GM23248 (cell line): Measurements from ENCODE around the gene ITGA4. TPM values are rescaled to one million over a fixed set of nuclear protein-coding genes. Genes with fewer than 3 reads are reported as not detected.

Experiments
- DNase-seq: peaks from one replicate; pipeline ENCODE4 v3.0.0-alpha.2; 2015
- H2AFZ ChIP-seq: fragments of 200-600 bp; sonication (generic); 2 replicates; pipeline ENCODE4 v1.6.1; 2016; ENCODE audit warnings: antibody characterized with exemption
- H3F3A ChIP-seq: fragments of 200-600 bp; sonication (generic); 2 replicates; pipeline ENCODE4 v1.6.1; 2016; ENCODE audit warnings: mild to moderate bottlenecking, antibody characterized with exemption, mixed run types; ENCODE audit not compliant: insufficient read depth
- H3K27ac ChIP-seq: fragments of 200-600 bp; sonication (generic); 2 replicates; pipeline ENCODE4 v1.5.1; 2016; ENCODE audit warnings: mild to moderate bottlenecking
- H3K27me3 ChIP-seq: fragments of 200-600 bp; sonication (generic); replicated peaks from 2 replicates; pipeline ENCODE4 v1.6.1; 2016; ENCODE audit warnings: mild to moderate bottlenecking; ENCODE audit not compliant: insufficient read depth
- H3K36me3 ChIP-seq: fragments of 200-600 bp; sonication (generic); 2 replicates; pipeline ENCODE4 v1.6.1; 2016; ENCODE audit warnings: low read depth, mild to moderate bottlenecking
- H3K4me1 ChIP-seq: fragments of 200-600 bp; sonication (generic); 2 replicates; pipeline ENCODE4 v1.6.1; 2016; ENCODE audit warnings: mild to moderate bottlenecking; ENCODE audit not compliant: insufficient read depth
- H3K4me2 ChIP-seq: fragments of 200-600 bp; sonication (generic); one replicate; pipeline ENCODE4 v1.6.1; 2016; ENCODE audit warnings: mild to moderate bottlenecking; ENCODE audit not compliant: unreplicated experiment
- H3K4me3 ChIP-seq: fragments of 200-600 bp; sonication (generic); 2 replicates; pipeline ENCODE4 v1.5.1; 2016; ENCODE audit warnings: mild to moderate bottlenecking
- H3K79me2 ChIP-seq: fragments of 200-600 bp; sonication (generic); 2 replicates; pipeline ENCODE4 v1.6.1; 2016; ENCODE audit warnings: mild to moderate bottlenecking; ENCODE audit not compliant: insufficient read depth
- H3K9ac ChIP-seq: fragments of 200-600 bp; sonication (generic); 2 replicates; pipeline ENCODE4 v1.6.1; 2016; ENCODE audit warnings: mild to moderate bottlenecking
- H3K9me2 ChIP-seq: fragments of 200-600 bp; sonication (generic); 2 replicates; pipeline ENCODE4 v1.6.1; 2016; ENCODE audit warnings: mixed run types, mild to moderate bottlenecking, moderate library complexity; ENCODE audit not compliant: insufficient read depth
- H3K9me3 ChIP-seq: fragments of 200-600 bp; sonication (generic); one replicate; pipeline ENCODE4 v1.6.1; 2017; ENCODE audit warnings: low read depth
- H4K20me1 ChIP-seq: fragments of 200-600 bp; sonication (generic); 2 replicates; pipeline ENCODE4 v1.6.0; 2016; ENCODE audit not compliant: insufficient read depth
- EZH2 ChIP-seq: fragments of 200-600 bp; sonication (generic); IDR thresholded peaks from 2 replicates; pipeline ENCODE4 v1.6.1; 2018; ENCODE audit warnings: antibody characterized with exemption, mild to moderate bottlenecking; ENCODE audit not compliant: insufficient read depth, poor library complexity, severe bottlenecking
- EZH2phosphoT487 ChIP-seq: fragments of 200-600 bp; sonication (generic); IDR thresholded peaks from 2 replicates; pipeline ENCODE4 v1.6.1; 2018; ENCODE audit warnings: antibody characterized with exemption, moderate library complexity, mild to moderate bottlenecking, low read depth; ENCODE audit not compliant: insufficient read depth
- WGBS, 2 experiments: methylation state at CpG; one replicate each; pipeline ENCODE4 v1.1.6; 2015 to 2017; ENCODE audit warnings: low lambda C conversion rate in 2 of 2, low coverage in 1 of 2; ENCODE audit errors: missing lambda C conversion rate in 2 of 2; 5-methylcytosine and 5-hydroxymethylcytosine counted together
- in situ Hi-C: fragments of 300-500 bp; cut with MboI; formaldehyde crosslinking; loops from 2 replicates; pipeline ENCODE4 v1.15.0; 2020
- polyA plus RNA-seq: library from polyadenylated mRNA; unstranded; fragments of >200 nt; fragmentation: Nextera tagmentation; extraction: Ambion mirVana; gene quantifications from 2 replicates; pipeline ENCODE4 v1.2.1, GENCODE V29; 2016
- total RNA-seq: library from RNA; depleted of rRNA; stranded (reverse); fragments of >200 nt; shearing (Covaris generic); gene quantifications from 2 replicates; pipeline ENCODE4 v1.2.3, GENCODE V29; 2014

Gene ITGA4
- total and polyA plus RNA-seq, 2 experiments from 2014 or later, result 26.3 to 33.3 TPM

DNA sequence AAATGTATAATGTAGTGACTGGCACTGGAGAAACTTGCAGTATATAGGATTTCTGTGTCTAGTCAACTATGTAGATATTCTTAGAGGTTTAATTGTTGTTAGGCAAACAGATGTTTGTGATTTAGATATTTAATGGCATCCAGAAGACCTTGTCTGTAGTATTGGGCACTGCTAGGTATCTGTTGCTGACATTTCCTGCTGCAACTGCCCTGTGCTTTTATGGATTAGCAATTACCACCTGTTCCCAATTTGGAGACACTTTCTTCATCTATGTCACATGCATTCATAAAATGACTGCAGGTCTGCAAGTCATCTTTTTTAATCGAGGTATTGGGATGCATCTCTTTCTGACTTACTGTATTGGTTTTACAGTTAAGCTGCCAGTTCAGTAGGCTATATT is 71.3 kb downstream of the ITGA4 start:
- no peaks in the 10 kb centered on the region for H3K79me2 ChIP-seq
- no peaks in the 10 kb centered on the region for H3K27me3 ChIP-seq
- 41 to 53% methylated on average over 1 of the region's 1 CpG for whole genome bisulfite sequencing, 2 experiments
- H3K27ac ChIP-seq, result no peak overlapping the region
- peaks cover 16% of the 10 kb centered on the region for H3K36me3 ChIP-seq
- in situ Hi-C loops, result no loop called here
- H3K4me1 ChIP-seq, result no peaks in the 10 kb centered on the region
- H2AFZ ChIP-seq, result no peak overlapping the region
- H3K4me3 ChIP-seq, result no peak overlapping the region
- H3K9ac ChIP-seq, result no peak overlapping the region
- TF ChIP-seq EZH2 (no peak), EZH2phosphoT487 (no peak)
- no peaks in the 10 kb centered on the region for H3K9me3 ChIP-seq
- no peaks in the 10 kb centered on the region for H3K9me2 ChIP-seq
- no peak overlapping the region for H3K4me2 ChIP-seq
- H4K20me1 ChIP-seq, result no peaks in the 10 kb centered on the region
- H3F3A ChIP-seq, result no peaks in the 10 kb centered on the region
- no peak for DNase-seq

DNA sequence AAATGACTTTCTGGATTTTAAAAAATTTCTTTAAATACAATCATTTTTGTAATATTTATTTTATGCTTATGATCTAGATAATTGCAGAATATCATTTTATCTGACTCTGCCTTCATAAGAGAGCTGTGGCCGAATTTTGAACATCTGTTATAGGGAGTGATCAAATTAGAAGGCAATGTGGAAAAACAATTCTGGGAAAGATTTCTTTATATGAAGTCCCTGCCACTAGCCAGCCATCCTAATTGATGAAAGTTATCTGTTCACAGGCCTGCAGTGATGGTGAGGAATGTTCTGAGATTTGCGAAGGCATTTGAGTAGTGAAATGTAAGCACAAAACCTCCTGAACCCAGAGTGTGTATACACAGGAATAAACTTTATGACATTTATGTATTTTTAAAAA is 79.5 kb downstream of the ITGA4 start:
- Histone ChIP-seq H4K20me1 (no peaks in the 10 kb centered on the region), H3F3A (no peaks in the 10 kb centered on the region), H2AFZ (no peak overlapping the region), H3K79me2 (no peaks in the 10 kb centered on the region), H3K4me3 (no peak overlapping the region), H3K36me3 (peaks cover 25% of the 10 kb centered on the region), H3K9ac (no peak overlapping the region), H3K9me2 (no peaks in the 10 kb centered on the region), H3K4me1 (no peaks in the 10 kb centered on the region), H3K27me3 (no peaks in the 10 kb centered on the region), H3K27ac (no peak overlapping the region), H3K4me2 (no peak overlapping the region), H3K9me3 (no peaks in the 10 kb centered on the region)
- in situ Hi-C loops, result no loop called here
- TF ChIP-seq EZH2phosphoT487 (no peak), EZH2 (no peak)
- WGBS, 2 experiments, result 66 to 73% methylated on average over 2 of the region's 2 CpGs
- DNase-seq, result no peak

DNA sequence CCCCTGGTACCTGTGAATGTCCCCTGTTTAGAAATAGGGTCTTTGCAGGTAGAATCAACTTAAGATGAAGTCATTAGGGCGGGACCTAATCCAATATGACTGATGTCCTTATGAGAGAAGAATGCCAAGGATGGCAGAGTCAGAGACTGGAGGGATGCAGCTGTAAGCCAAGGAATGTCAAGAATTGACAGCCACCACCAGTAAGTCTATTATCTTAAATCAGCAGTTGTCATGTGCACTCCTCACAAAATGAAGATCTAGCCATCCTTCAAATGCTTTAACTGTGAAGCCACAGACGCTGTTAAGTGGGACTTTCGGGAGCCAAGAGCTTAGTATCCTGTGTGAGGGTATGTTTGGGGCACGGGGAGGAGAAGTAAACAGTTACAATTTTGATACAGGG is 83.2 kb downstream of the ITGA4 start:
- H3K27me3 ChIP-seq, result no peaks in the 10 kb centered on the region

DNA sequence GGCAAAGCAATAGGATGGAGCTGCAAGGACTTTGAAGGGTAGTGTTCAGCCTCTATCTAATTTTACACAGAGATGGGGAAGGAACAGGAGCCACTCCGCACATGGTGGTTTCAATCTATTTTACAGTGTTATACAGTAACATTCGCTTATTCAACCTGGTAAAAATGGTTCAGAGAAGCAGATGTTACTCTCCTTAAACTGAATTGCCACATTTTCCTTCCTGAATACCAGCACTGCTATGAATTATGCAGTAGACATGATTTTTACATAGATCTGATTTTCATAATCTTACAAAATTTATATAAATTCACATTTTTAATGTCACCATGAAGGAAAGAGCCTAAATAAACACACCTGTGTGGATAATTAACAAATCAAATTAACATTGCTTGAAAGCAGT is 85.0 kb downstream of the ITGA4 start:
- Histone ChIP-seq H3F3A (0 out of 2 replicates have a peak, but pooled peaks cover 8% of the 10 kb centered on the region), H3K79me2 (no peaks in the 10 kb centered on the region), H3K4me1 (peaks cover 4% of the 10 kb centered on the region; the same call in 1 of the 2 replicates), H3K36me3 (peaks cover 2% of the 10 kb centered on the region; the same call in 1 of the 2 replicates), H3K4me2 (no peak overlapping the region), H3K9me3 (no peaks in the 10 kb centered on the region), H3K27ac (no peak overlapping the region), H4K20me1 (no peaks in the 10 kb centered on the region), H3K9ac (no peak overlapping the region), H3K27me3 (no peaks in the 10 kb centered on the region), H2AFZ (no peak overlapping the region), H3K9me2 (no peaks in the 10 kb centered on the region), H3K4me3 (no peak overlapping the region)
- TF ChIP-seq EZH2phosphoT487, result no peak
- no peak for TF ChIP-seq EZH2
- in situ Hi-C loops, result no loop called here
- WGBS, 2 experiments, result 98% methylated on average over 2 of the region's 2 CpGs
- DNase-seq, result no peak

More for the DNA sequence above, 83.2 kb downstream of the ITGA4 start:
- Histone ChIP-seq H3K9me3 (no peaks in the 10 kb centered on the region), H3K79me2 (no peaks in the 10 kb centered on the region), H3K9ac (no peak overlapping the region), H3F3A (0 out of 2 replicates have a peak, but pooled peaks cover 6% of the 10 kb centered on the region), H3K4me1 (no peaks in the 10 kb centered on the region), H4K20me1 (no peaks in the 10 kb centered on the region), H3K4me3 (no peak overlapping the region), H3K9me2 (no peaks in the 10 kb centered on the region), H3K36me3 (peaks cover 11% of the 10 kb centered on the region), H3K4me2 (no peak overlapping the region), H3K27ac (no peak overlapping the region), H2AFZ (no peak overlapping the region)
- TF ChIP-seq EZH2phosphoT487 (no peak), EZH2 (no peak)
- WGBS, 2 experiments, result 93 to 97% methylated on average over 4 of the region's 4 CpGs
- no peak for DNase-seq
- in situ Hi-C loops, result no loop called here

DNA sequence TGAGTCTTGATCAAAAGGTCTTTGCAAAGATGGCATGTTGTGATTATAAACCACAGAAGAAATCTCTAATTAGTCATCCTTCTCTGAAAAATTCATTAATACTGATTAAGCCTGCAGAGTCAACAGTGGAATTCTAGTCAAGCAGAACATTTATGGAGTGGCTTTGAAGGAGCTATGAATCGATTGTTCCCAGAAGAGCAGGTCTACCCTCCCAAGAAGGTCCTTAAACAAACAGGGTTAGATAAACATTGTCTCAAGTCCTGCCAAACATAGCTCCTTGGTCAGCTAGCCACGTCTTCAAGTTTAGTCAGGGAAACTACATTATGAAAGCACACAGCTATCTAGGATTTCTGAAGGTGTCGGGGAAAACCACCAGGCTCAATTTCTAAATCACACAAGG is 88.9 kb downstream of the ITGA4 start:
- in situ Hi-C loops, result no loop called here
- WGBS, 2 experiments, result 35 to 43% methylated on average over 3 of the region's 3 CpGs
- peak; percentile 17 for DNase-seq
- TF ChIP-seq EZH2phosphoT487 (no peak), EZH2 (no peak)
- Histone ChIP-seq H3K27ac (no peak overlapping the region), H3K4me2 (peak overlapping the region; percentile 20), H3K4me1 (peaks cover 4% of the 10 kb centered on the region; the same call in 1 of the 2 replicates), H4K20me1 (no peaks in the 10 kb centered on the region), H3K9me3 (no peaks in the 10 kb centered on the region), H3K36me3 (no peaks in the 10 kb centered on the region; the same call in 1 of the 2 replicates), H3K4me3 (no peak overlapping the region), H3F3A (0 out of 2 replicates have a peak, but pooled peaks cover 8% of the 10 kb centered on the region), H3K9ac (no peak overlapping the region), H3K27me3 (no peaks in the 10 kb centered on the region), H3K9me2 (no peaks in the 10 kb centered on the region), H3K79me2 (no peaks in the 10 kb centered on the region), H2AFZ (no peak overlapping the region)
